SK-N-SH treated with all-trans-retinoic acid at 6 μM for 48 hours (cell line): Measurements from ENCODE around the gene CPA4.

ENCODE experiments used
- ATAC-seq: fragments of 200-7000 bp; cut with Tn5 transposase; 3 replicates; pipeline ENCODE4 v1.9.1; 2020; ENCODE audit warnings: mild to moderate bottlenecking, moderate library complexity
- ARNTL ChIP-seq: fragments of 450-650 bp; formaldehyde crosslinking; IDR thresholded peaks from 2 replicates; pipeline ENCODE4 v1.5.0; 2020; ENCODE audit warnings: low read depth, mild to moderate bottlenecking, moderate library complexity, borderline replicate concordance
- BACH2 ChIP-seq: fragments of 250-450 bp; sonication (Bioruptor Pico); IDR thresholded peaks from 2 replicates; pipeline ENCODE4 v1.9.0; 2021; ENCODE audit warnings: mild to moderate bottlenecking, borderline replicate concordance
- CREB5 ChIP-seq: fragments of 250-450 bp; sonication (Bioruptor Pico); IDR thresholded peaks from 2 replicates; pipeline ENCODE4 v1.5.1; 2020; ENCODE audit warnings: low read depth, mild to moderate bottlenecking, moderate library complexity
- CSRNP3 ChIP-seq: fragments of 250-450 bp; sonication (Bioruptor Pico); IDR thresholded peaks from 2 replicates; pipeline ENCODE4 v1.5.1; 2021; ENCODE audit warnings: mild to moderate bottlenecking, moderate library complexity
- ESRRG ChIP-seq: fragments of 250-450 bp; sonication (Bioruptor Pico); IDR thresholded peaks from 2 replicates; pipeline ENCODE4 v1.6.1; 2021; ENCODE audit warnings: mild to moderate bottlenecking
- ISL1 ChIP-seq: fragments of 250-450 bp; sonication (Bioruptor Pico); IDR thresholded peaks from 2 replicates; pipeline ENCODE4 v2.1.2; 2022; ENCODE audit warnings: mild to moderate bottlenecking, moderate library complexity
- OSR1 ChIP-seq: fragments of 250-450 bp; sonication (Bioruptor Pico); IDR thresholded peaks from 2 replicates; pipeline ENCODE4 v1.8.0; 2022; ENCODE audit warnings: moderate library complexity, mild to moderate bottlenecking, inconsistent platforms
- PATZ1 ChIP-seq: fragments of 250-450 bp; sonication (Bioruptor Pico); IDR thresholded peaks from 2 replicates; pipeline ENCODE4 v1.8.0; 2020; ENCODE audit warnings: mild to moderate bottlenecking, moderate library complexity, borderline replicate concordance
- POU6F1 ChIP-seq: fragments of 250-450 bp; sonication (Bioruptor Pico); IDR thresholded peaks from 2 replicates; pipeline ENCODE4 v1.8.0; 2021; ENCODE audit warnings: low read depth, mild to moderate bottlenecking, moderate library complexity, borderline replicate concordance
- PPARA ChIP-seq: fragments of 250-450 bp; sonication (Bioruptor Pico); IDR thresholded peaks from 2 replicates; pipeline ENCODE4 v1.5.0; 2020; ENCODE audit warnings: mild to moderate bottlenecking, borderline replicate concordance
- RARB ChIP-seq: fragments of 250-450 bp; sonication (Bioruptor Pico); IDR thresholded peaks from 2 replicates; pipeline ENCODE4 v1.8.0; 2021; ENCODE audit warnings: mild to moderate bottlenecking, moderate library complexity
- SNAI2 ChIP-seq: fragments of 250-450 bp; sonication (Bioruptor Pico); IDR thresholded peaks from 2 replicates; pipeline ENCODE4 v1.5.0; 2020; ENCODE audit warnings: mild to moderate bottlenecking, moderate library complexity
- TCF4 ChIP-seq: fragments of 250-450 bp; sonication (Bioruptor Pico); IDR thresholded peaks from 2 replicates; pipeline ENCODE4 v1.8.0; 2021; ENCODE audit warnings: mild to moderate bottlenecking, moderate library complexity, borderline replicate concordance
- TSHZ2 ChIP-seq: fragments of 250-450 bp; sonication (Bioruptor Pico); IDR thresholded peaks from 2 replicates; pipeline ENCODE4 v1.5.0; 2020; ENCODE audit warnings: mild to moderate bottlenecking, moderate library complexity
- ZC3H10 ChIP-seq: fragments of 250-450 bp; sonication (Bioruptor Pico); IDR thresholded peaks from 2 replicates; pipeline ENCODE4 v1.5.1; 2021; ENCODE audit warnings: mild to moderate bottlenecking, moderate library complexity
- ZFP30 ChIP-seq: fragments of 450-650 bp; formaldehyde crosslinking; IDR thresholded peaks from 2 replicates; pipeline ENCODE4 v1.5.0; 2022; ENCODE audit warnings: mild to moderate bottlenecking, moderate library complexity
- ZNF565 ChIP-seq: fragments of 450-650 bp; formaldehyde crosslinking; conservative IDR thresholded peaks from 2 replicates; pipeline ENCODE4 v1.5.0; 2020; ENCODE audit warnings: low read depth, mild to moderate bottlenecking, moderate library complexity
- ZNF70 ChIP-seq: fragments of 450-650 bp; formaldehyde crosslinking; IDR thresholded peaks from 2 replicates; pipeline ENCODE4 v1.5.0; 2020; ENCODE audit warnings: mild to moderate bottlenecking, moderate library complexity

The CPA4 gene

GRCh38 chr7:130270947-130271800 is 21.8 kb upstream of the CPA4 start:
- ATAC-seq = no peak
- TF ChIP-seq SNAI2 = no peak
- TF ChIP-seq OSR1 (CRISPR knock-in tag) = no peak
- TF ChIP-seq BACH2 = no peak
- TF ChIP-seq ARNTL (CRISPR knock-in tag) = no peak
- no peak for TF ChIP-seq POU6F1 (CRISPR knock-in tag)
- no peak for TF ChIP-seq ZC3H10 (CRISPR knock-in tag)
- no peak for TF ChIP-seq ESRRG (CRISPR knock-in tag)
- no peak for TF ChIP-seq ZNF70 (CRISPR knock-in tag)
- TF ChIP-seq CSRNP3 (CRISPR knock-in tag) = no peak
- no peak for TF ChIP-seq PPARA (CRISPR knock-in tag)
- no peak for TF ChIP-seq TSHZ2
- TF ChIP-seq ZFP30 (CRISPR knock-in tag) = no peak
- TF ChIP-seq ISL1 (CRISPR knock-in tag) = no peak
- TF ChIP-seq ZNF565 (CRISPR knock-in tag) = no peak

- TF ChIP-seq ZNF565 (CRISPR knock-in tag) (no peak), SNAI2 (no peak), CREB5 (CRISPR knock-in tag) (no peak), PATZ1 (CRISPR knock-in tag) (no peak), ZC3H10 (CRISPR knock-in tag) (no peak), RARB (CRISPR knock-in tag) (no peak), TSHZ2 (no peak), BACH2 (no peak), PPARA (CRISPR knock-in tag) (no peak), TCF4 (CRISPR knock-in tag) (no peak), ZNF70 (CRISPR knock-in tag) (no peak), ESRRG (CRISPR knock-in tag) (no peak), CSRNP3 (CRISPR knock-in tag) (no peak), OSR1 (CRISPR knock-in tag) (no peak)
- TF ChIP-seq, all 23 proteins: peak for 0
- ATAC-seq = no peak
Measured at GRCh38 chr7:130272381-130273080, 20.4 kb upstream of the CPA4 start.
